Suprapubic skin (tissue), 4 donors: ENCODE results near the gene NRXN3. TPM values are rescaled to one million over a fixed set of nuclear protein-coding genes. Genes with fewer than 3 reads are reported as not detected.

ENCODE experiments used
- DNase-seq, 2 donors: peaks; one replicate each; pipeline ENCODE4 v3.0.0-alpha.2; 2019; ENCODE audit warnings: low spot score in 2 of 2
- H3K27ac ChIP-seq: fragments of 200-600 bp; sonication (generic); one replicate; pipeline ENCODE4 v1.5.1; 2019
- H3K27me3 ChIP-seq: fragments of 200-600 bp; sonication (generic); one replicate; pipeline ENCODE4 v1.5.1; 2019
- H3K36me3 ChIP-seq: fragments of 200-600 bp; sonication (generic); one replicate; pipeline ENCODE4 v1.5.1; 2019
- H3K4me1 ChIP-seq: fragments of 200-600 bp; sonication (generic); one replicate; pipeline ENCODE4 v1.5.1; 2019
- H3K4me3 ChIP-seq: fragments of 200-600 bp; sonication (generic); one replicate; pipeline ENCODE4 v1.5.1; 2019; ENCODE audit warnings: mild to moderate bottlenecking
- H3K9me3 ChIP-seq: fragments of 200-600 bp; sonication (generic); one replicate; pipeline ENCODE4 v1.5.1; 2019
- CTCF ChIP-seq, 2 donors: fragments of 200-600 bp in 1 of 2; fragments of 450-650 bp in 1 of 2; sonication (generic) in 1 of 2; IDR thresholded peaks; one replicate each; pipeline ENCODE4 v1.5.1; 2016 to 2019; ENCODE audit warnings: antibody characterized with exemption in 2 of 2, mild to moderate bottlenecking in 1 of 2, moderate library complexity in 1 of 2
- EP300 ChIP-seq: sonication (generic); formaldehyde crosslinking; IDR thresholded peaks from one replicate; pipeline ENCODE4 v1.6.1; 2017; ENCODE audit warnings: antibody characterized with exemption
- POLR2A ChIP-seq, 2 donors: fragments of 450-650 bp; IDR thresholded peaks; one replicate each; pipeline ENCODE4 v1.6.1; 2017; ENCODE audit warnings: antibody characterized with exemption in 2 of 2, mild to moderate bottlenecking in 2 of 2, moderate library complexity in 2 of 2
- POLR2AphosphoS5 ChIP-seq, 3 donors: sonication (generic); formaldehyde crosslinking; IDR thresholded peaks; one replicate each; pipeline ENCODE4 v1.6.1; 2017; ENCODE audit warnings: antibody characterized with exemption in 3 of 3
- WGBS: methylation state at CpG from one replicate; pipeline ENCODE4 v1.1.5; 2018; 5-methylcytosine and 5-hydroxymethylcytosine counted together
- total RNA-seq, 4 donors: library from RNA; depleted of rRNA; stranded (reverse); fragments of >200 nt; gene quantifications; one replicate each; pipeline ENCODE4 v1.1.0, GENCODE V29; 2016

Gene NRXN3
- total RNA-seq, 4 donors from 2014 or later: 0.79 to 4.3 (median 3.3) TPM

DNA sequence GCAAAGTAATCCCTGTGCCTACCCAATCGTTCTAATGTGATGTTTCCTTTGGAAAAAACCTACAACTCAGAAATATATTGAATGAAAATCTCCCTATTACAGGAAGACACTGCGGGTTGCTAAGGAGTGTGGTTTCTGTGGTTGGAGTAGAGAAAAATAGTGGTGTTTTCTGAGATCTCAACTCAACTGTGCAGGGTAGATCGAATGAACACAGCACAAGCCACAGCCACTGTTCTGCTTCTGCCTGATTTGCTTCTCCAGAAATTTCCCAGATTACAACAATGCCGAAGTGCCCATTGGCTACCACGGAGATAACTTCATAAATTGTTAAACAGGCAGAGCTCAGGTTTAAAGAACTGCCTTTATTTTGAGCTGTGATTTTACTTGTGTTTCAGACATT is 1560.8 kb downstream of the NRXN3 start:
- H3K27ac ChIP-seq: no peak overlapping the region
- no peak overlapping the region for H3K4me3 ChIP-seq
- WGBS: 65% methylated on average over 5 of the region's 5 CpGs
- no peaks in the 10 kb centered on the region for H3K4me1 ChIP-seq
- no peak for DNase-seq
- no peaks in the 10 kb centered on the region for H3K36me3 ChIP-seq
- H3K9me3 ChIP-seq: peaks cover under 1% of the 10 kb centered on the region
- H3K27me3 ChIP-seq: no peaks in the 10 kb centered on the region
- TF ChIP-seq POLR2AphosphoS5 (IDR thresholded peaks at IDR 0.05): no peak
- TF ChIP-seq CTCF (IDR thresholded peaks at IDR 0.05): no peak
- no peak for TF ChIP-seq EP300
- TF ChIP-seq POLR2A (IDR thresholded peaks at IDR 0.05): no peak

GRCh38 chr14:79732911-79733655 is 1562.9 kb downstream of the NRXN3 start:
- no peak for DNase-seq
- Histone ChIP-seq H3K4me1 (no peaks in the 10 kb centered on the region), H3K9me3 (peaks cover 11% of the 10 kb centered on the region), H3K27ac (no peak overlapping the region), H3K27me3 (no peaks in the 10 kb centered on the region), H3K4me3 (no peak overlapping the region), H3K36me3 (no peaks in the 10 kb centered on the region)
- TF ChIP-seq POLR2AphosphoS5 (IDR thresholded peaks at IDR 0.05) (no peak), CTCF (IDR thresholded peaks at IDR 0.05) (no peak), EP300 (no peak), POLR2A (IDR thresholded peaks at IDR 0.05) (no peak)
- WGBS: 64% methylated on average over 8 of the region's 8 CpGs

- Histone ChIP-seq H3K27me3 (no peaks in the 10 kb centered on the region), H3K4me3 (no peak overlapping the region), H3K27ac (no peak overlapping the region), H3K4me1 (no peaks in the 10 kb centered on the region), H3K9me3 (peaks cover 11% of the 10 kb centered on the region), H3K36me3 (no peaks in the 10 kb centered on the region)
- no peak for DNase-seq
- WGBS: 73% methylated on average over 3 of the region's 3 CpGs
- TF ChIP-seq CTCF (IDR thresholded peaks at IDR 0.05) (no peak), POLR2A (IDR thresholded peaks at IDR 0.05) (no peak), POLR2AphosphoS5 (IDR thresholded peaks at IDR 0.05) (no peak), EP300 (no peak)
Measured at GRCh38 chr14:79734151-79734550, 1564.0 kb downstream of the NRXN3 start.

DNA sequence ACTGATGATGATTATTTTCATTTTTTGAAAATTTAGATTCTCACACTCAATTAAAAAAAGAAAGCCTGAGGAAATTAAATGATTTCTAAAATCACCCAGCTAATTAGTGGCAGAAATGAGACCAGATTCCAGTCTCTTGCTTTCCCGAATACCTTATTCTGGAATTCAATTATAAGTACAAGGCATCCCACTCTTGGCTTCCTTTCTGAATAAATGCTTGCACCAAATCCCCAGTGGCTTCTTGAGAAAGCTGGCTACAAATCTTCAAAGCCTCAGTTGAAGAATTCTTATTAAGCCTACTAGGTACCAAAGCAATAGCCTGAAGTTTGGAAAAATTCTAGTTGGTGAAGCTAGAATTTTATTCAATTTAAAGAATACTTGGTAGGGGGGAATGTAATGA is 1564.5 kb downstream of the NRXN3 start:
- Histone ChIP-seq H3K4me1 (no peaks in the 10 kb centered on the region), H3K36me3 (no peaks in the 10 kb centered on the region), H3K27ac (no peak overlapping the region), H3K9me3 (peaks cover 11% of the 10 kb centered on the region), H3K4me3 (no peak overlapping the region), H3K27me3 (no peaks in the 10 kb centered on the region)
- 74% methylated on average over 1 of the region's 1 CpG for WGBS
- no peak for DNase-seq
- TF ChIP-seq POLR2AphosphoS5 (IDR thresholded peaks at IDR 0.05): no peak
- no peak for TF ChIP-seq POLR2A (IDR thresholded peaks at IDR 0.05)
- TF ChIP-seq EP300: no peak
- no peak for TF ChIP-seq CTCF (IDR thresholded peaks at IDR 0.05)

- no peak for TF ChIP-seq POLR2A (IDR thresholded peaks at IDR 0.05)
- Histone ChIP-seq H3K36me3 (no peaks in the 10 kb centered on the region), H3K4me1 (no peaks in the 10 kb centered on the region), H3K27ac (no peak overlapping the region), H3K9me3 (peaks cover 11% of the 10 kb centered on the region), H3K27me3 (no peaks in the 10 kb centered on the region), H3K4me3 (no peak overlapping the region)
- DNase-seq: no peak
- 83% methylated on average over 3 of the region's 3 CpGs for WGBS
Measured at GRCh38 chr14:79735121-79735520, 1564.9 kb downstream of the NRXN3 start.
